Heart left ventricle (tissue), 16 donors: Measurements from ENCODE around the gene RNASEH2B. TPM values are rescaled to one million over a fixed set of nuclear protein-coding genes. Genes with fewer than 3 reads are reported as not detected.

Source experiments
- ATAC-seq, 4 donors: fragments of 200-7000 bp; cut with Tn5 transposase; one replicate each; pipeline ENCODE4 v1.9.1; 2020 to 2022; ENCODE audit warnings: moderate library complexity in 4 of 4, mild to moderate bottlenecking in 3 of 4, moderate number of reproducible peaks in 1 of 4
- DNase-seq, 5 donors: peaks; one replicate each; pipeline ENCODE4 v3.0.0-alpha.2; 2020
- H3K27ac ChIP-seq, 12 donors: fragments of 200-600 bp; sonication (generic) in 4 of 12; one replicate each; pipeline versions ENCODE4 v1.5.0 to v1.8.0; 2016 to 2022; ENCODE audit warnings: mild to moderate bottlenecking in 2 of 12
- H3K27me3 ChIP-seq, 9 donors: fragments of 200-600 bp; sonication (generic) in 2 of 9; one replicate each; pipeline versions ENCODE4 v1.5.1 to v1.8.0; 2016 to 2022; ENCODE audit warnings: mild to moderate bottlenecking in 3 of 9
- H3K36me3 ChIP-seq, 9 donors: fragments of 200-600 bp; sonication (generic) in 2 of 9; one replicate each; pipeline versions ENCODE4 v1.5.0 to v1.8.0; 2018 to 2022; ENCODE audit warnings: mild to moderate bottlenecking in 2 of 9
- H3K4me1 ChIP-seq, 12 donors: fragments of 200-600 bp; sonication (generic) in 4 of 12; one replicate each; pipeline versions ENCODE4 v1.5.0 to v1.8.0; 2016 to 2022; ENCODE audit warnings: mild to moderate bottlenecking in 3 of 12
- H3K4me3 ChIP-seq, 12 donors: fragments of 200-600 bp; sonication (generic) in 4 of 12; one replicate each; pipeline versions ENCODE4 v1.5.0 to v1.8.0; 2017 to 2022; ENCODE audit warnings: mild to moderate bottlenecking in 9 of 12, moderate library complexity in 4 of 12
- H3K9me3 ChIP-seq, 12 donors: fragments of 200-600 bp; sonication (generic) in 4 of 12; one replicate each; pipeline versions ENCODE4 v1.5.0 to v1.8.0; 2016 to 2022; ENCODE audit warnings: mild to moderate bottlenecking in 1 of 12
- POLR2A ChIP-seq, 2 donors: fragments of 450-650 bp; IDR thresholded peaks; one replicate each; pipeline ENCODE4 v1.6.1; 2017; ENCODE audit warnings: antibody characterized with exemption in 2 of 2, mild to moderate bottlenecking in 2 of 2, moderate library complexity in 2 of 2
- WGBS, 4 donors: extraction: QIAGEN DNeasy Blood & Tissue Kit in 2 of 4; methylation state at CpG; one replicate each; pipeline versions ENCODE4 v1.1.5 to v1.1.7; 2013 to 2018; 5-methylcytosine and 5-hydroxymethylcytosine counted together
- intact Hi-C, 10 donors: fragments of 100-400 bp; cut with DNase I; formaldehyde crosslinking; loops; one replicate each; pipeline versions ENCODE4 v1.11.1 to v1.14.2; 2022
- polyA plus RNA-seq, 2 donors: library from polyadenylated mRNA; stranded (reverse); fragments of 200-250 nt; gene quantifications; one replicate each; pipeline ENCODE4 v1.2.3, GENCODE V29; 2013
- total RNA-seq, 9 donors: library from RNA; depleted of rRNA in 2 of 9; stranded (reverse); fragments of >200 nt in 2 of 9; fragmentation: NEBNext Ultra II Directional in 3 of 9; extraction: Animal tissue kit (Norgen Biotek cat#: 25700) in 3 of 9; gene quantifications; one replicate each; pipeline versions ENCODE4 v1.1.0 to v1.2.4, GENCODE V29; 2016 to 2023
- TF ChIP-seq, protein P1 (sequence below), 12 donors: fragments of 200-600 bp; sonication (generic) in 4 of 12; IDR thresholded peaks; one replicate each; pipeline versions ENCODE4 v1.5.0 to v1.8.0; 2018 to 2022; ENCODE audit warnings: antibody characterized with exemption in 12 of 12, mild to moderate bottlenecking in 5 of 12
- donor health status: ischemic (EF 13 %, LVEDD 7.1; RV severe dilation, severe dysfunction).
- donor health status: healthy with polysubstance abuse.
- donor health status: DM: no; HTN: yes; CAD: no.
- donor health status: DM: no; HTN: no; CAD: no.
- donor health status: ischemic (EF 25% LVEDD 6.9; RV normal size, moderate dysfunction).
- donor health status: ischemic (EF 25% LVEDD 5.7; RV mildly dilated, moderate dysfunction).
- donor health status: healthy.
- donor health status: DM: yes; HTN: yes; CAD: no.
- donor health status: ischemic (EF 35%, LVEDD 5.7; RV mildly dilated, moderate dysfunction).
- donor health status: nonischemic (EF 11% LVEDD 7.7; RV severe dilation, severe dysfunction).
- donor health status: DM: yes; HTN: yes; CAD: no.
- donor health status: PGD.
- donor health status: ischemic (EF 29% LVEDD 5.4; RV normal size, mild dysfunction).
- donor health status: nonischemic (EF 23%, LVEDD 6.1; RV moderate dilation, normal function).

Gene RNASEH2B
- total and polyA plus RNA-seq, 11 donors, result 22.7 to 61.9 (median 43.4) TPM

DNA sequence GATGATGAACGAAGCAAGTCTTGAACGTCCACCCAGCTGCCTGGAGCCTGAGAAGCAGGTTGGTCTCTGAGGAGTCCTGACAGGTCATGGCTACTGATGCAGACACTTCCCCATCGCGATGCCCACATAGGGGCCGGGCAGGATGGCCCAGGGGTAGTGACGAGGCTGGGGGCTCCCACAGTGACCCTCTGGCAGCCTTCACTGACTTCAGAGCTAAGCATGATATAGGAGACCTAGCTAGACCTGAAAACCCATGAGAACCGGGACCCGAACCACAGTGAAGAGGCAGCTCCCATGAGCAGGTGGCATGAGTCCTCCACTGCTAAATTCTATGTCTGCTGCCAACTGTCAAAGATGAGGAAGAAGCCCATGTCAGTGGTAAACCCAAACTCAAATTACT, 91.7 kb downstream of the RNASEH2B start:
- Histone ChIP-seq H3K4me1 (peaks cover 0 to 12% (median 0%) of the 10 kb centered on the region in 12 donors), H3K27ac (no peak overlapping the region), H3K36me3 (no peaks in the 10 kb centered on the region), H3K4me3 (no peak overlapping the region), H3K9me3 (no peaks in the 10 kb centered on the region), H3K27me3 (no peaks in the 10 kb centered on the region)
- ATAC-seq, result no peak
- no peak for DNase-seq
- intact Hi-C loops, result no loop called here
- TF ChIP-seq, protein P1, sequence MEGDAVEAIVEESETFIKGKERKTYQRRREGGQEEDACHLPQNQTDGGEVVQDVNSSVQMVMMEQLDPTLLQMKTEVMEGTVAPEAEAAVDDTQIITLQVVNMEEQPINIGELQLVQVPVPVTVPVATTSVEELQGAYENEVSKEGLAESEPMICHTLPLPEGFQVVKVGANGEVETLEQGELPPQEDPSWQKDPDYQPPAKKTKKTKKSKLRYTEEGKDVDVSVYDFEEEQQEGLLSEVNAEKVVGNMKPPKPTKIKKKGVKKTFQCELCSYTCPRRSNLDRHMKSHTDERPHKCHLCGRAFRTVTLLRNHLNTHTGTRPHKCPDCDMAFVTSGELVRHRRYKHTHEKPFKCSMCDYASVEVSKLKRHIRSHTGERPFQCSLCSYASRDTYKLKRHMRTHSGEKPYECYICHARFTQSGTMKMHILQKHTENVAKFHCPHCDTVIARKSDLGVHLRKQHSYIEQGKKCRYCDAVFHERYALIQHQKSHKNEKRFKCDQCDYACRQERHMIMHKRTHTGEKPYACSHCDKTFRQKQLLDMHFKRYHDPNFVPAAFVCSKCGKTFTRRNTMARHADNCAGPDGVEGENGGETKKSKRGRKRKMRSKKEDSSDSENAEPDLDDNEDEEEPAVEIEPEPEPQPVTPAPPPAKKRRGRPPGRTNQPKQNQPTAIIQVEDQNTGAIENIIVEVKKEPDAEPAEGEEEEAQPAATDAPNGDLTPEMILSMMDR (IDR thresholded peaks at IDR 0.05), result no peak
- TF ChIP-seq POLR2A (IDR thresholded peaks at IDR 0.05), result no peak
- 85 to 97% (median 91%) methylated on average over 7 to 8 of the region's 8 CpGs; no CpG with 5 or more reads in 1 of the 4 donors for WGBS, 4 donors

DNA sequence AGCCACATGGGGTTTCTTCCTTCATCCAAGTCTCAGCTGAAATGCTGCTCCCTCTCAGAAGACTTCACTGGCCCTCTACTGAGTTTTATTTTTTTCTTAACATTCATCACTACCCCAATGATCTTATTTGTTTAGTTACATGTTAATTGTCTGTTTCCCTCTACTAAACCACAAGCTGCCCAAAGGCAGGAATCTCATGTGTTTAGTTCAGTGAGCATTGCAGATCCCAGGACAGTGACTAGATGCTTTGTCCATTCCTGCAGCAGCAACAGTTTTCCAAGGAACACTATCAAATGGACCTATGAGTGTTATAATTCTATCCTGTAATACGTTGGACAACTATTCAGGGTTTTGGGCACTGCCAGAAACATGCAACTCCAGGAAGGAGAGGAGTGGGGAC, 93.1 kb downstream of the RNASEH2B start:
- no peak for ATAC-seq
- no peak for TF ChIP-seq POLR2A (IDR thresholded peaks at IDR 0.05)
- TF ChIP-seq, protein P1 (IDR thresholded peaks at IDR 0.05), result no peak
- WGBS, 4 donors, result 71 to 84% (median 77%) methylated on average over 1 of the region's 1 CpG

GRCh38 chr13:51003642-51004041, 94.1 kb downstream of the RNASEH2B start:
- intact Hi-C loops, result no loop called here
- no peaks in the 10 kb centered on the region for H3K36me3 ChIP-seq
- H3K9me3 ChIP-seq, result no peaks in the 10 kb centered on the region
- DNase-seq, result no peak
- peaks cover 0 to 18% (median 0%) of the 10 kb centered on the region in 12 donors for H3K4me1 ChIP-seq
- no peak overlapping the region for H3K27ac ChIP-seq
- WGBS, 4 donors, result 74 to 83% (median 75%) methylated on average over 7 of the region's 7 CpGs
- H3K4me3 ChIP-seq, result no peak overlapping the region
- H3K27me3 ChIP-seq, result no peaks in the 10 kb centered on the region
- TF ChIP-seq, protein P1 (IDR thresholded peaks at IDR 0.05), result no peak
- TF ChIP-seq POLR2A (IDR thresholded peaks at IDR 0.05), result no peak
- ATAC-seq, result no peak

More for the DNA sequence above, 93.1 kb downstream of the RNASEH2B start:
- H3K27ac ChIP-seq, result no peak overlapping the region
- no peaks in the 10 kb centered on the region for H3K27me3 ChIP-seq
- DNase-seq, result no peak
- H3K36me3 ChIP-seq, result no peaks in the 10 kb centered on the region
- H3K9me3 ChIP-seq, result no peaks in the 10 kb centered on the region
- H3K4me1 ChIP-seq, result peaks cover 0 to 18% (median 0%) of the 10 kb centered on the region in 12 donors
- no peak overlapping the region for H3K4me3 ChIP-seq
- intact Hi-C loops, result no loop called here

- intact Hi-C loops, result no loop called here
- Histone ChIP-seq H3K4me1 (peaks cover 0 to 18% (median 0%) of the 10 kb centered on the region in 12 donors), H3K27ac (no peak overlapping the region), H3K36me3 (no peaks in the 10 kb centered on the region), H3K4me3 (no peak overlapping the region), H3K27me3 (no peaks in the 10 kb centered on the region), H3K9me3 (no peaks in the 10 kb centered on the region)
- no peak for TF ChIP-seq POLR2A (IDR thresholded peaks at IDR 0.05)
- TF ChIP-seq, protein P1 (IDR thresholded peaks at IDR 0.05), result no peak
- ATAC-seq (no peak), DNase-seq (no peak)
- 76 to 82% (median 79%) methylated on average over 18 of the region's 18 CpGs for WGBS, 4 donors
Observed at GRCh38 chr13:51004111-51004865, 94.7 kb downstream of the RNASEH2B start.
